ENCODE measurements around the gene BZW1.

The BZW1 gene

DNA sequence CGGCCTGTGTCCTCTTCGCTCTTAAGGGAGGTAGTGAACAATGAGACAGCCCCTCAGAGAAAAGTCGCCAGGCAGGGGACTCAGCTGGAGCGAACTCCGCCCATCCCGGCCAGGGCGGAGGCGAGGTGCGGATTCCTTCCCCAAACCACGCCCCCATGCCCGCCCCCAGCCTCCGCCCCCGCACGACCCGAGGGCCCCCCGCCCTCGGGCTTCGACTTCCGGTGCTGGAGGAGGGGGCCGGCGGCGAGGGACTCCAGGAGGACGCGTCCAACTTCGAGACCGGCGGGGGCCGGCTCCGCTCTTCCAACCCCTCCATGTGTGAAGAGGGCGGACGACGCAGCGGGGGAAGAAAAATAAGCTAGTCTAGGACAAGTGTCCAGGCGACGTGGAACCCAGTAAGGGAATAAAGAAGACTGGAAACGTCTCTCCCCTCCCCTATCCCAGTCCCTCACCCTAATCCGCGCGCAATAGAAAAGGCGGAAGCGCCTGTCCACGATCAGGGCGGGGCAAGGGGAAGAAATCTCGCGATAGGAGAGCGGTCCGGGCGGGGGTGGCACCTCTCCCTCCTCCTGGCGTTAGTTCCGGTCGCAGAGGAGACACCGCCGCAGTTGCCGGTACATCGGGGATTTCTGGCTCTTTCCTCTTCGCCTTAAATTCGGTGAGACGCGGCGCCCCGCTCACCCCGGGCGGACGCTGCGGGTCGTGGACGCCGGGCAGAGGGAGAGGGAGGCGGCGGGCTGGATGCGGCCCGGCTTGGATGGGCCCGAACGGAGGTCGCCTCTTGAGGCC is at the start of gene BZW1:
BZW1 (plus strand) TSS at position 578 of the 789 bp plus-strand sequence. CDS start 1,308 bp downstream, outside the sequence.
- peak within 1 kb of the TSS; percentile 95 for H3K4me3 ChIP-seq (ENCODE audit: low read depth, low read length)
- TF ChIP-seq MYC (IDR thresholded peaks at IDR 0.05; ENCODE audit: low read depth, low read length) (peak; percentile 64), POLR2A (IDR thresholded peaks at IDR 0.05; ENCODE audit: extremely low read depth, insufficient read length) (peak; percentile 90)
- TF ChIP-seq, protein P1, sequence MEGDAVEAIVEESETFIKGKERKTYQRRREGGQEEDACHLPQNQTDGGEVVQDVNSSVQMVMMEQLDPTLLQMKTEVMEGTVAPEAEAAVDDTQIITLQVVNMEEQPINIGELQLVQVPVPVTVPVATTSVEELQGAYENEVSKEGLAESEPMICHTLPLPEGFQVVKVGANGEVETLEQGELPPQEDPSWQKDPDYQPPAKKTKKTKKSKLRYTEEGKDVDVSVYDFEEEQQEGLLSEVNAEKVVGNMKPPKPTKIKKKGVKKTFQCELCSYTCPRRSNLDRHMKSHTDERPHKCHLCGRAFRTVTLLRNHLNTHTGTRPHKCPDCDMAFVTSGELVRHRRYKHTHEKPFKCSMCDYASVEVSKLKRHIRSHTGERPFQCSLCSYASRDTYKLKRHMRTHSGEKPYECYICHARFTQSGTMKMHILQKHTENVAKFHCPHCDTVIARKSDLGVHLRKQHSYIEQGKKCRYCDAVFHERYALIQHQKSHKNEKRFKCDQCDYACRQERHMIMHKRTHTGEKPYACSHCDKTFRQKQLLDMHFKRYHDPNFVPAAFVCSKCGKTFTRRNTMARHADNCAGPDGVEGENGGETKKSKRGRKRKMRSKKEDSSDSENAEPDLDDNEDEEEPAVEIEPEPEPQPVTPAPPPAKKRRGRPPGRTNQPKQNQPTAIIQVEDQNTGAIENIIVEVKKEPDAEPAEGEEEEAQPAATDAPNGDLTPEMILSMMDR (IDR thresholded peaks at IDR 0.05; ENCODE audit: low read depth, low read length) = no peak
- TF ChIP-seq, protein P2, sequence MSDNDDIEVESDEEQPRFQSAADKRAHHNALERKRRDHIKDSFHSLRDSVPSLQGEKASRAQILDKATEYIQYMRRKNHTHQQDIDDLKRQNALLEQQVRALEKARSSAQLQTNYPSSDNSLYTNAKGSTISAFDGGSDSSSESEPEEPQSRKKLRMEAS (IDR thresholded peaks at IDR 0.05; ENCODE audit: low read depth, low read length) = no peak; the same call in 1 of the 2 replicates
- DNase-seq (ENCODE audit: low read depth) = peak; percentile 99

DNA sequence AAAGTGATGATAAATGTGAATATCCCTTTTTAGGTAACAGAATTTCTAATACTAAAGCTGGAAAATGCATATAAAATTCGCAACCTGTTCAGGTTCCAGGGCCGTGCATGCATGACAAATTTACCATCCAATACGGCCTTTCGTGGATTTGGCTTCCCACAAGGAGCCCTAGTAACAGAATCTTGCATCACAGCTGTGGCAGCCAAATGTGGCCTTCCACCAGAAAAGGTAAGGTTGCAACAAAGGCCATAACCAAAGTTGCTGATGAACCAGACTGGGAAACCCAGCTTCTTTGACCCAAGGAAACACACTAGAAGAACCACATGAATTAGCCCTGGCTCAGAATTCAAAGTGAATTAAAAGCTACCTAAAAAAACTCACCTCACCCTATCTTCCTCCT is 49.6 kb upstream of the BZW1 start:
- no peak for DNase-seq (ENCODE audit: low read depth)
- no peak for TF ChIP-seq MYC (IDR thresholded peaks at IDR 0.05; ENCODE audit: low read depth, low read length)
- TF ChIP-seq POLR2A (IDR thresholded peaks at IDR 0.05; ENCODE audit: extremely low read depth, insufficient read length) = no peak
- TF ChIP-seq, protein P2 (IDR thresholded peaks at IDR 0.05; ENCODE audit: low read depth, low read length) = no peak
- TF ChIP-seq, protein P1 (IDR thresholded peaks at IDR 0.05; ENCODE audit: low read depth, low read length) = no peak
- H3K4me3 ChIP-seq (ENCODE audit: low read depth, low read length) = no peak overlapping the region

DNA sequence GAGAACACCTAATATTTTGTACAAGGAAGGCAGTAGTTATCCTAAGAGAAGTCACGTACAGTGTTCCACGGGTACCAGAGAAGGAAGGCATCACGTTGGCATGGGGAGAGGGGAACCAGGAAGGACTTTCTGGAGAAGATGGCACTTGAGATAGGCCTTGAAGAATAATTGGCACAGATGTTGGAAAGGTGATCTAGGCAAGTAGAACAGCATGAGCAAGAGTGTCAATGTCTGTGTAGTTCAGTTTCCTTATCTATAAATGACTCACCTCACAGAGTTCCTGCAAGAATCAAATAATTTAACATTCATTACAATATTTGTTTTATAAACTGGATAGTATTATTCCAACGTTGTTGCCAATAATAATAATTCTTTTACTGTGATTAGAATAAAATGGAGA is 48.3 kb upstream of the BZW1 start:
- DNase-seq (ENCODE audit: low read depth) = no peak
- TF ChIP-seq, protein P2 (IDR thresholded peaks at IDR 0.05; ENCODE audit: low read depth, low read length) = no peak
- TF ChIP-seq POLR2A (IDR thresholded peaks at IDR 0.05; ENCODE audit: extremely low read depth, insufficient read length) (no peak), MYC (IDR thresholded peaks at IDR 0.05; ENCODE audit: low read depth, low read length) (no peak)
- TF ChIP-seq, protein P1 (IDR thresholded peaks at IDR 0.05; ENCODE audit: low read depth, low read length) = no peak
- H3K4me3 ChIP-seq (ENCODE audit: low read depth, low read length) = no peak overlapping the region

DNA sequence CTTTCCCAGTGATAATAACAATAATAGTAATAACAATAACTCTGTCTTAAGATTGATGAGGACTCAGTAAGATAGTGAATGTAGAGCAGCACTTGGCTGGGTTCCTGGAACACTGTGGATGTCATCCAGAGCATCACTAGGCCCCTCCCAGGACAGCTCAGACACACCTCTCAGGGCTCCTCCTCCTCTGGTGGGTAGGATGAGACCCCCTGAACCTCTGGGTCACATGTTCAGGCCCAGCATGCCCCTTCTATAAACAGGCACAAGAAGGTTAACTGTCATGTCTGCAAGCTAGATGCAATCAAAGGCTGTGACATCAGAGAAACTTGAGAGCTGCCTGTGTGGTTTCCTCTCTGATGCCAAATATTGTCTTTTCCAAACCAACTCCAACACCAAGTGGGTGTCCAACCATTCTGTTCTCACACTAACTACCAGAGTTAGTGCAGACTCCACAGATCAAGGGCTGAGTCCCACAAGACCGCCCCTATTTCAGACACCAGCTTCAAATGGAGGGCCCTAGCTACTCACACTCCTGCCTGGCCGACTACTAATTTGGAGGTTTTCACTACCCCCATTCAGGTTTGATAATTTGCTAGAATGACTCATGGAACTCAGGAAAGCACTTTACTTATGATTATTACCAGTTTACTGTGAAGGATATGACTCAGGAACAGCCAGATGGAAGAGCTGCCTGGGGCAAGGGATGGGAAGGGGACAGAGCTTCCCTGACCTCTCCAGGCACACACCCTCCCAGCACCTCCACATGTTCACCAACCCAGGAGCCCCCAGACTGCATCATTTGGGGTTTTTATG is 46.4 kb upstream of the BZW1 start:
- no peak for DNase-seq (ENCODE audit: low read depth)
- no peak overlapping the region for H3K4me3 ChIP-seq (ENCODE audit: low read depth, low read length)
- TF ChIP-seq POLR2A (IDR thresholded peaks at IDR 0.05; ENCODE audit: extremely low read depth, insufficient read length) = no peak
- TF ChIP-seq MYC (IDR thresholded peaks at IDR 0.05; ENCODE audit: low read depth, low read length) = no peak
- TF ChIP-seq, protein P2 (IDR thresholded peaks at IDR 0.05; ENCODE audit: low read depth, low read length) = no peak
- TF ChIP-seq, protein P1 (IDR thresholded peaks at IDR 0.05; ENCODE audit: low read depth, low read length) = no peak

DNA sequence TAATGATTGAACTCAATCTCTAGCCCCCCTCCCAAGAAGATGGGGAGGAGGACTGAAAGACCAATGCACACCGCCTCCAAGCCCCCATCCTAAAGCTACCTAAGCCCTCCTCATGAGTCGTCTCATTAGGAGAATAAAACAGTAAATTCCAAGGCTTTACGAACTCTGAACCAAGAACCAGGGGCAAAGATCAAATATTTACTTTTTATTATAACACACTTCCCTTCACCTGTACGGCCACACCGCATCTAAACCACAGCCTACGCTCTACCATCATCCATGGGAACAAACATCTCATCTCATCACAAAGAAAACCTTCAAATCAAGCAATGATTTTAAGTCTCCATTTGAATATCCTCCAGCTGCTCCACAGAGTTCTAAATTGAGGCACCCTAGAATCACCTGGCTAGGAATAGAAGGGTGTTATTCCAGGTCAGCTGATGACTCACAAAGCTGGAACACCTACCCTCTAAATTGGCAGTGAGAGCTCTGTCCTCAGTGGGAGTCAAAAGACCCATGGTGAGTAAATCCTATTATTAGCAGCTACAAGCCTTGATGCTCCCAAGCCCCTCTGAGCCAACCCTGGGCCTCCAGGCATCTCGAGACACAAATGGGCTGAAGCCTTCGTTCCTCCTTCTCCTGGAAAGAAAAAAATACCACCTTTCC is 45.6 kb upstream of the BZW1 start:
- TF ChIP-seq, protein P1 (IDR thresholded peaks at IDR 0.05; ENCODE audit: low read depth, low read length) = no peak
- TF ChIP-seq POLR2A (IDR thresholded peaks at IDR 0.05; ENCODE audit: extremely low read depth, insufficient read length) = no peak
- TF ChIP-seq, protein P2 (IDR thresholded peaks at IDR 0.05; ENCODE audit: low read depth, low read length) = no peak
- no peak for TF ChIP-seq MYC (IDR thresholded peaks at IDR 0.05; ENCODE audit: low read depth, low read length)
- no peak for DNase-seq (ENCODE audit: low read depth)
- H3K4me3 ChIP-seq (ENCODE audit: low read depth, low read length) = no peak overlapping the region

Measured in NB4 (cell line).